PC-9 (cell line): ENCODE data around the gene NPTN.

Experiments
- CTCF ChIP-seq: fragments of 200-600 bp; sonication (generic); conservative IDR thresholded peaks from 2 replicates; pipeline ENCODE4 v1.6.1; 2017; ENCODE audit warnings: mixed run types, antibody characterized with exemption, mild to moderate bottlenecking, moderate library complexity
- EZH2 ChIP-seq: fragments of 200-600 bp; sonication (generic); IDR thresholded peaks from 2 replicates; pipeline ENCODE4 v1.8.0; 2017; ENCODE audit warnings: antibody characterized with exemption, low read depth

GRCh38 chr15:73555080-73555479 lies 78.1 kb downstream of the NPTN start:
- TF ChIP-seq CTCF (no peak), EZH2 (no peak)
